ENCODE results near the gene SHANK1.

GRCh38 chr19:50659318-50660087 lies 60.1 kb downstream of the SHANK1 start:
- TF ChIP-seq CTCF (IDR thresholded peaks at IDR 0.05; ENCODE audit: insufficient read depth, low read length, poor library complexity, severe bottlenecking) (no peak), EZH2phosphoT487 (conservative IDR thresholded peaks at IDR 0.05; ENCODE audit: low read length) (no peak)

Data from SU-DHL-6 (cell line).